RWPE1 (cell line): ENCODE data around the gene GAP43.

Experiments
- CTCF ChIA-PET: fragments of 350-600 bp; sonication (Branson Sonifier 250); formaldehyde crosslinking; extraction: SDS; loops from one replicate; lab custom pipeline; 2021; lab: Yijun Ruan, JAX
- POLR2A ChIA-PET: fragments of 400-600 bp; formaldehyde crosslinking; extraction: SDS; loops from one replicate; lab custom pipeline; 2020; ENCODE audit warnings: antibody characterized with exemption; ENCODE audit not compliant: low non-redundant PET; lab: Yijun Ruan, JAX
- DNase-seq: peaks from one replicate; pipeline ENCODE4 v3.0.0; 2012; ENCODE audit warnings: low spot score
- H3K27ac ChIP-seq: fragments of 450-650 bp; 2 replicates; pipeline ENCODE4 v1.5.1; 2017
- CTCF ChIP-seq: fragments of 450-650 bp; conservative IDR thresholded peaks from 2 replicates; pipeline ENCODE4 v1.5.1; 2017; ENCODE audit warnings: low read depth, mild to moderate bottlenecking

The GAP43 gene

GRCh38 chr3:115626721-115627120, 3.4 kb downstream of the GAP43 start:
- ChIA-PET CTCF (no interaction called here), POLR2A (no interaction called here)
- no peak overlapping the region for H3K27ac ChIP-seq
- no peak for DNase-seq
- no peak for TF ChIP-seq CTCF

GRCh38 chr3:115627180-115628074, 4.1 kb downstream of the GAP43 start:
- POLR2A ChIA-PET: no interaction called here

GRCh38 chr3:115628075-115628412, 4.7 kb downstream of the GAP43 start:
- TF ChIP-seq CTCF: no peak
- POLR2A ChIA-PET: no interaction called here
- CTCF ChIA-PET: no interaction called here
- no peak for DNase-seq
- no peak overlapping the region for H3K27ac ChIP-seq

More at GRCh38 chr3:115627180-115628074, 4.1 kb downstream of the GAP43 start:
- no peak for TF ChIP-seq CTCF
- H3K27ac ChIP-seq: no peak overlapping the region
- DNase-seq: no peak
- CTCF ChIA-PET: no interaction called here

GRCh38 chr3:115630850-115631249, 7.5 kb downstream of the GAP43 start:
- DNase-seq: no peak
- CTCF ChIA-PET: no interaction called here
- POLR2A ChIA-PET: no interaction called here
- TF ChIP-seq CTCF: no peak
- no peak overlapping the region for H3K27ac ChIP-seq

- DNase-seq: no peak
- H3K27ac ChIP-seq: no peak overlapping the region
- no peak for TF ChIP-seq CTCF
- ChIA-PET POLR2A (no interaction called here), CTCF (no interaction called here)
Observed at GRCh38 chr3:115632026-115632425, 8.7 kb downstream of the GAP43 start.

GRCh38 chr3:115633467-115633866, 10.2 kb downstream of the GAP43 start:
- CTCF ChIA-PET: no interaction called here
- POLR2A ChIA-PET: no interaction called here
- DNase-seq: no peak
- no peak for TF ChIP-seq CTCF
- H3K27ac ChIP-seq: no peak overlapping the region
